Mesenchymal stem cell (in vitro differentiated cells and primary cell): Measurements from ENCODE around the gene FRRS1L.
A peak's percentile ranks its signal among the peaks of the same experiment; 100 is the strongest.

Experiments
- DNase-seq: peaks from one replicate; pipeline ENCODE4 v3.0.0-alpha.2; 2013
- H2AFZ ChIP-seq: one replicate; pipeline ENCODE4 v1.6.1; 2013; ENCODE audit warnings: low read depth, mild to moderate bottlenecking, control low read depth, inconsistent platforms, low read length, moderate library complexity
- H2AK5ac ChIP-seq: 2 replicates; pipeline ENCODE4 v1.6.1; 2013; ENCODE audit warnings: low read length, moderate library complexity, mild to moderate bottlenecking, inconsistent platforms; ENCODE audit not compliant: severe bottlenecking
- H2BK120ac ChIP-seq: one replicate; pipeline ENCODE4 v1.6.1; 2013; ENCODE audit warnings: low read depth, mild to moderate bottlenecking, inconsistent platforms, low read length, moderate library complexity
- H2BK12ac ChIP-seq, 2 experiments: one replicate each; pipeline ENCODE4 v1.6.1; 2013; ENCODE audit warnings: inconsistent platforms in 2 of 2, low read length in 2 of 2, mild to moderate bottlenecking in 2 of 2, moderate library complexity in 2 of 2, control low read depth in 1 of 2
- H2BK15ac ChIP-seq: one replicate; pipeline ENCODE4 v1.6.1; 2013; ENCODE audit warnings: mild to moderate bottlenecking, low read depth, inconsistent platforms; ENCODE audit not compliant: poor library complexity, severe bottlenecking
- H2BK5ac ChIP-seq: 2 replicates; pipeline ENCODE4 v1.6.1; 2013; ENCODE audit warnings: low read depth, mild to moderate bottlenecking, low read length, control low read depth, inconsistent platforms; ENCODE audit not compliant: poor library complexity, severe bottlenecking
- H3K14ac ChIP-seq, 2 experiments: one replicate each; pipeline ENCODE4 v1.6.1; 2013; ENCODE audit warnings: inconsistent platforms in 2 of 2, low read length in 2 of 2, control low read depth in 1 of 2, mild to moderate bottlenecking in 1 of 2, moderate library complexity in 1 of 2
- H3K18ac ChIP-seq, 2 experiments: one replicate each; pipeline ENCODE4 v1.6.1; 2013; ENCODE audit warnings: inconsistent platforms in 2 of 2, low read length in 2 of 2, control low read depth in 1 of 2, low read depth in 1 of 2, mild to moderate bottlenecking in 1 of 2
- H3K23ac ChIP-seq, 2 experiments: one replicate each; pipeline ENCODE4 v1.6.1; 2013; ENCODE audit warnings: inconsistent platforms in 2 of 2, low read length in 2 of 2, mild to moderate bottlenecking in 2 of 2, moderate library complexity in 2 of 2, control low read depth in 1 of 2
- H3K27ac ChIP-seq: 2 replicates; pipeline ENCODE4 v1.5.1; 2013; ENCODE audit warnings: mild to moderate bottlenecking, moderate library complexity, low read length, control low read depth, inconsistent platforms; ENCODE audit not compliant: poor library complexity, severe bottlenecking
- H3K27me3 ChIP-seq, 2 experiments: 2 replicates each; pipeline versions ENCODE4 v1.6.1 to v1.7.0; 2013; ENCODE audit warnings: low read length in 2 of 2, mild to moderate bottlenecking in 2 of 2, moderate library complexity in 2 of 2, control low read depth in 1 of 2, inconsistent platforms in 1 of 2; ENCODE audit not compliant: control insufficient read depth in 1 of 2, insufficient read depth in 1 of 2
- H3K36me3 ChIP-seq, 2 experiments: 2 replicates each; pipeline versions ENCODE4 v1.6.1 to v1.7.0; 2013; ENCODE audit warnings: low read length in 2 of 2, control low read depth in 1 of 2, inconsistent platforms in 1 of 2, low read depth in 1 of 2, mild to moderate bottlenecking in 1 of 2; ENCODE audit not compliant: insufficient read depth in 2 of 2, control insufficient read depth in 1 of 2
- H3K4ac ChIP-seq, 2 experiments: one replicate each; pipeline ENCODE4 v1.6.1; 2013; ENCODE audit warnings: inconsistent platforms in 2 of 2, low read length in 2 of 2, mild to moderate bottlenecking in 2 of 2, moderate library complexity in 2 of 2, control low read depth in 1 of 2, low read depth in 1 of 2
- H3K4me1 ChIP-seq: 2 replicates; pipeline ENCODE4 v1.6.1; 2013; ENCODE audit warnings: low read depth, low read length, control low read depth; ENCODE audit not compliant: control insufficient read depth, insufficient read depth
- H3K4me2 ChIP-seq: 2 replicates; pipeline ENCODE4 v1.6.1; 2013; ENCODE audit warnings: low read length, mild to moderate bottlenecking, inconsistent platforms; ENCODE audit not compliant: poor library complexity, severe bottlenecking
- H3K4me3 ChIP-seq, 2 experiments: 2 replicates each; pipeline versions ENCODE4 v1.5.1 to v1.7.0; 2013; ENCODE audit warnings: low read length in 2 of 2, mild to moderate bottlenecking in 2 of 2, control low read depth in 1 of 2, low read depth in 1 of 2; ENCODE audit not compliant: insufficient read depth in 1 of 2
- H3K79me1 ChIP-seq: replicated peaks from 2 replicates; pipeline ENCODE4 v1.6.1; 2013; ENCODE audit warnings: mild to moderate bottlenecking, control low read depth, low read length, inconsistent platforms; ENCODE audit not compliant: poor library complexity, severe bottlenecking
- H3K9ac ChIP-seq: 2 replicates; pipeline ENCODE4 v1.7.0; 2013; ENCODE audit warnings: mild to moderate bottlenecking, low read length, moderate library complexity
- H3K9me3 ChIP-seq: 2 replicates; pipeline ENCODE4 v1.7.0; 2013; ENCODE audit warnings: mild to moderate bottlenecking, low read length; ENCODE audit not compliant: control insufficient read depth
- H4K8ac ChIP-seq: one replicate; pipeline ENCODE4 v1.6.1; 2013; ENCODE audit warnings: inconsistent platforms, mild to moderate bottlenecking, low read length, moderate library complexity
- H4K91ac ChIP-seq: one replicate; pipeline ENCODE4 v1.6.1; 2013; ENCODE audit warnings: mild to moderate bottlenecking, low read length, inconsistent platforms
- WGBS: methylation state at CpG from one replicate; pipeline ENCODE4 v1.1.7; 2013; ENCODE audit warnings: mixed read lengths; 5-methylcytosine and 5-hydroxymethylcytosine counted together

Gene FRRS1L

GRCh38 chr9:109088221-109088620 lies 78.8 kb downstream of the FRRS1L start:
- H3K4me3 ChIP-seq, result no peak overlapping the region
- H2BK120ac ChIP-seq, result no peak overlapping the region
- no peak overlapping the region for H3K4ac ChIP-seq
- H2AFZ ChIP-seq, result no peak overlapping the region
- H3K9ac ChIP-seq, result no peak overlapping the region
- H4K8ac ChIP-seq, result no peak overlapping the region
- H2AK5ac ChIP-seq, result no peak overlapping the region
- H3K4me1 ChIP-seq, result peaks cover 3% of the 10 kb centered on the region
- no peak overlapping the region for H3K23ac ChIP-seq
- peaks cover 17% of the 10 kb centered on the region for H3K79me1 ChIP-seq
- no peak overlapping the region for H4K91ac ChIP-seq
- no peak overlapping the region for H2BK12ac ChIP-seq
- WGBS, result 98% methylated on average over 6 of the region's 7 CpGs
- no peaks in the 10 kb centered on the region for H3K27me3 ChIP-seq
- no peak for DNase-seq
- H3K18ac ChIP-seq, result no peak overlapping the region
- no peak overlapping the region for H2BK5ac ChIP-seq
- peaks cover 10 to 75% of the 10 kb centered on the region in 2 experiments for H3K36me3 ChIP-seq
- no peak overlapping the region for H2BK15ac ChIP-seq
- no peak overlapping the region for H3K4me2 ChIP-seq
- H3K9me3 ChIP-seq, result no peaks in the 10 kb centered on the region
- H3K14ac ChIP-seq, result no peak overlapping the region
- H3K27ac ChIP-seq, result no peak overlapping the region

GRCh38 chr9:109087795-109088194 lies 79.3 kb downstream of the FRRS1L start:
- peaks cover 10 to 71% of the 10 kb centered on the region in 2 experiments for H3K36me3 ChIP-seq
- no peak overlapping the region for H3K9ac ChIP-seq
- no peak overlapping the region for H3K18ac ChIP-seq
- H3K23ac ChIP-seq, result no peak overlapping the region
- peaks cover 3% of the 10 kb centered on the region for H3K4me1 ChIP-seq
- no peak overlapping the region for H2AK5ac ChIP-seq
- no peak overlapping the region for H4K8ac ChIP-seq
- no peak overlapping the region for H2BK120ac ChIP-seq
- no peak overlapping the region for H2BK15ac ChIP-seq
- WGBS, result 100% methylated on average over 2 of the region's 2 CpGs
- H3K9me3 ChIP-seq, result no peaks in the 10 kb centered on the region
- no peak overlapping the region for H3K27ac ChIP-seq
- H3K4ac ChIP-seq, result no peak overlapping the region
- peaks cover 19% of the 10 kb centered on the region for H3K79me1 ChIP-seq
- H3K14ac ChIP-seq, result no peak overlapping the region
- H4K91ac ChIP-seq, result no peak overlapping the region
- no peak for DNase-seq
- H3K4me2 ChIP-seq, result no peak overlapping the region
- H3K27me3 ChIP-seq, result no peaks in the 10 kb centered on the region
- H3K4me3 ChIP-seq, result no peak overlapping the region
- no peak overlapping the region for H2BK12ac ChIP-seq
- H2BK5ac ChIP-seq, result no peak overlapping the region
- H2AFZ ChIP-seq, result no peak overlapping the region

GRCh38 chr9:109086221-109086620 lies 80.8 kb downstream of the FRRS1L start:
- WGBS, result 94% methylated on average over 3 of the region's 3 CpGs
- no peak overlapping the region for H2AFZ ChIP-seq
- no peak overlapping the region for H4K8ac ChIP-seq
- H3K23ac ChIP-seq, result no peak overlapping the region
- peaks cover 10 to 62% of the 10 kb centered on the region in 2 experiments for H3K36me3 ChIP-seq
- H2BK15ac ChIP-seq, result no peak overlapping the region
- no peak overlapping the region for H4K91ac ChIP-seq
- H3K4me3 ChIP-seq, result no peak overlapping the region
- H3K9me3 ChIP-seq, result no peaks in the 10 kb centered on the region
- peaks cover 15% of the 10 kb centered on the region for H3K79me1 ChIP-seq
- H3K4me2 ChIP-seq, result no peak overlapping the region
- no peak overlapping the region for H2BK120ac ChIP-seq
- no peak overlapping the region for H3K27ac ChIP-seq
- no peak overlapping the region for H2AK5ac ChIP-seq
- H2BK5ac ChIP-seq, result no peak overlapping the region
- peak; percentile 58 for DNase-seq
- H3K4me1 ChIP-seq, result peaks cover 3% of the 10 kb centered on the region
- no peak overlapping the region for H3K4ac ChIP-seq
- H2BK12ac ChIP-seq, result no peak overlapping the region
- H3K9ac ChIP-seq, result no peak overlapping the region
- H3K27me3 ChIP-seq, result no peaks in the 10 kb centered on the region
- H3K18ac ChIP-seq, result no peak overlapping the region
- no peak overlapping the region for H3K14ac ChIP-seq

- Histone ChIP-seq H2BK120ac (no peak overlapping the region), H2AFZ (no peak overlapping the region), H3K27ac (no peak overlapping the region), H3K9ac (no peak overlapping the region), H4K91ac (no peak overlapping the region), H3K18ac (no peak overlapping the region), H2BK5ac (no peak overlapping the region), H3K27me3 (no peaks in the 10 kb centered on the region), H4K8ac (no peak overlapping the region), H2BK15ac (no peak overlapping the region), H3K9me3 (no peaks in the 10 kb centered on the region), H2BK12ac (no peak overlapping the region), H3K4me2 (no peak overlapping the region), H3K14ac (no peak overlapping the region), H3K4me1 (peaks cover 3% of the 10 kb centered on the region), H3K79me1 (peaks cover 11% of the 10 kb centered on the region), H2AK5ac (no peak overlapping the region), H3K23ac (no peak overlapping the region), H3K36me3 (peaks cover 7 to 63% of the 10 kb centered on the region in 2 experiments), H3K4ac (no peak overlapping the region), H3K4me3 (no peak overlapping the region)
- no peak for DNase-seq
These were observed 81.5 kb downstream of the FRRS1L start for GRCh38 chr9:109085510-109085909.
